ENCODE data around the gene DDX39B.

DNA sequence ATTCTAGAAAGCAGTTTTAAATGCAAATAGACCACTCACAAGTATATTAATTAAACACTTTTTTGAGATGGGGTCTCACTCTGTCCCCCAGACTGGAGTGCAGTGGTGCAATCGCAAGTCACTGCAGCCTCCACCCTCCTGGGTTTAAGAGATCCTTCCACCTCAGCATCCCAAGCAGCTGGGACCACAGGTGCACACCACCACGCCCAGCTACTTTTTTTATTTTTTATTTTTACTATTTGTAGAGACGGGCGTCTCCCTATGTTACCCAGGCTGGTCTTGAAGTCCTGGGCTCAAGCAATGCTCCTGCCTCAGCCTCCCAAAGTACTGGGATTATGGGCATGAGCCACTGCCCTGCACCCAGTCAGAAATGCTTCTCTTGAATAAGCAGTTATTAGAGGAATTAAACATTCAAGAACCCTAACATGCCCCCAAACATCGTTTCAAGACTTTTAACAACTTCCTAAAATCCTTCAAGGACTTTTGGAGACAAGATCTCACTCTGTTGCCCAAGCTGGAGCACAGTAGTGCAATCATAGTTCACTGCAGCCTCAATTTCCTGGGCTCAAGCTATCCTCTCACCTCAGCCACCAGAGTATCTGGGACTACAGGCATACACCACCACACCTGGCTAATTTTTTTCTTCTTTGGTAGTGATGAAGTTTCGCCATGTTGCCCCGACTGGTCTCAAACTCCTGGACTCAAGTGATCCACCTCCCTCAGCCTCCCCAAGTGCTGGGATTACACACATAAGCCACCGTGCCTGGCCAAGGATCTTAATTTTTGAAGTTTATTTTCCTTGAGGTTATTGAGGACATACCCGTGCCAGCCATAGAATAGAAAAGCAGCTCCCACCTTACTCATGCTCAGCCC is 9.8 kb downstream of the DDX39B start:
- TF ChIP-seq, protein P1, sequence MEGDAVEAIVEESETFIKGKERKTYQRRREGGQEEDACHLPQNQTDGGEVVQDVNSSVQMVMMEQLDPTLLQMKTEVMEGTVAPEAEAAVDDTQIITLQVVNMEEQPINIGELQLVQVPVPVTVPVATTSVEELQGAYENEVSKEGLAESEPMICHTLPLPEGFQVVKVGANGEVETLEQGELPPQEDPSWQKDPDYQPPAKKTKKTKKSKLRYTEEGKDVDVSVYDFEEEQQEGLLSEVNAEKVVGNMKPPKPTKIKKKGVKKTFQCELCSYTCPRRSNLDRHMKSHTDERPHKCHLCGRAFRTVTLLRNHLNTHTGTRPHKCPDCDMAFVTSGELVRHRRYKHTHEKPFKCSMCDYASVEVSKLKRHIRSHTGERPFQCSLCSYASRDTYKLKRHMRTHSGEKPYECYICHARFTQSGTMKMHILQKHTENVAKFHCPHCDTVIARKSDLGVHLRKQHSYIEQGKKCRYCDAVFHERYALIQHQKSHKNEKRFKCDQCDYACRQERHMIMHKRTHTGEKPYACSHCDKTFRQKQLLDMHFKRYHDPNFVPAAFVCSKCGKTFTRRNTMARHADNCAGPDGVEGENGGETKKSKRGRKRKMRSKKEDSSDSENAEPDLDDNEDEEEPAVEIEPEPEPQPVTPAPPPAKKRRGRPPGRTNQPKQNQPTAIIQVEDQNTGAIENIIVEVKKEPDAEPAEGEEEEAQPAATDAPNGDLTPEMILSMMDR (IDR thresholded peaks at IDR 0.05) = no peak
- TF ChIP-seq POLR2A (IDR thresholded peaks at IDR 0.05) = no peak
